ENCODE results near the gene TMEM271. TPM values are rescaled to one million over a fixed set of nuclear protein-coding genes. Genes with fewer than 3 reads are reported as not detected.
A peak's percentile ranks its signal among the peaks of the same experiment; 100 is the strongest.

Gene TMEM271
- total and polyA plus RNA-seq, 9 donors = 0.04 to 0.32 (median 0.08) TPM; not detected in 6

GRCh38 chr4:620201-620600, 44.1 kb upstream of the TMEM271 start:
- no peaks in the 10 kb centered on the region for H3K27me3 ChIP-seq (ENCODE audit: control insufficient read depth, insufficient read depth, low read length)

GRCh38 chr4:617644-618641, 41.8 kb upstream of the TMEM271 start:
- no peaks in the 10 kb centered on the region for H3K27me3 ChIP-seq (ENCODE audit: control insufficient read depth, insufficient read depth, low read length)
- H3K4me3 ChIP-seq (ENCODE audit: low read length) = no peak overlapping the region
- no peaks in the 10 kb centered on the region for H3K9me3 ChIP-seq (replicated peaks; ENCODE audit: control insufficient read depth, low read depth, low read length)
- H3K4me1 ChIP-seq (ENCODE audit: control insufficient read depth, insufficient read depth, low read length) = no peaks in the 10 kb centered on the region
- no peak for DNase-seq
- no peaks in the 10 kb centered on the region for H3K36me3 ChIP-seq (ENCODE audit: control insufficient read depth, insufficient read depth, low read length)
- WGBS (ENCODE audit: insufficient coverage) = 66% methylated on average over 13 of the region's 18 CpGs
- no peak overlapping the region for H3K27ac ChIP-seq (ENCODE audit: low read length)

More at GRCh38 chr4:620201-620600, 44.1 kb upstream of the TMEM271 start:
- Histone ChIP-seq H3K36me3 (ENCODE audit: control insufficient read depth, insufficient read depth, low read length) (no peaks in the 10 kb centered on the region), H3K4me1 (ENCODE audit: control insufficient read depth, insufficient read depth, low read length) (no peaks in the 10 kb centered on the region), H3K4me3 (ENCODE audit: low read length) (no peak overlapping the region), H3K9me3 (replicated peaks; ENCODE audit: control insufficient read depth, low read depth, low read length) (no peaks in the 10 kb centered on the region), H3K27ac (ENCODE audit: low read length) (no peak overlapping the region)
- WGBS (ENCODE audit: insufficient coverage) = 74% methylated on average over 11 of the region's 11 CpGs
- no peak for DNase-seq

GRCh38 chr4:616911-617643, 41.0 kb upstream of the TMEM271 start:
- Histone ChIP-seq H3K9me3 (replicated peaks; ENCODE audit: control insufficient read depth, low read depth, low read length) (no peaks in the 10 kb centered on the region), H3K36me3 (ENCODE audit: control insufficient read depth, insufficient read depth, low read length) (no peaks in the 10 kb centered on the region), H3K27me3 (ENCODE audit: control insufficient read depth, insufficient read depth, low read length) (no peaks in the 10 kb centered on the region), H3K4me3 (ENCODE audit: low read length) (no peak overlapping the region), H3K27ac (ENCODE audit: low read length) (no peak overlapping the region), H3K4me1 (ENCODE audit: control insufficient read depth, insufficient read depth, low read length) (no peaks in the 10 kb centered on the region)
- WGBS (ENCODE audit: insufficient coverage) = 87% methylated on average over 19 of the region's 27 CpGs
- no peak for DNase-seq

- WGBS (ENCODE audit: insufficient coverage) = 67% methylated on average over 1 of the region's 1 CpG
- Histone ChIP-seq H3K4me3 (ENCODE audit: low read length) (no peak overlapping the region), H3K36me3 (ENCODE audit: control insufficient read depth, insufficient read depth, low read length) (no peaks in the 10 kb centered on the region), H3K27ac (ENCODE audit: low read length) (no peak overlapping the region), H3K9me3 (replicated peaks; ENCODE audit: control insufficient read depth, low read depth, low read length) (no peaks in the 10 kb centered on the region), H3K27me3 (ENCODE audit: control insufficient read depth, insufficient read depth, low read length) (no peaks in the 10 kb centered on the region), H3K4me1 (ENCODE audit: control insufficient read depth, insufficient read depth, low read length) (no peaks in the 10 kb centered on the region)
- DNase-seq = no peak
Observed at GRCh38 chr4:616091-616490, 40.0 kb upstream of the TMEM271 start.

GRCh38 chr4:613126-613525, 37.0 kb upstream of the TMEM271 start:
- Histone ChIP-seq H3K4me3 (ENCODE audit: low read length) (no peak overlapping the region), H3K9me3 (replicated peaks; ENCODE audit: control insufficient read depth, low read depth, low read length) (no peaks in the 10 kb centered on the region), H3K4me1 (ENCODE audit: control insufficient read depth, insufficient read depth, low read length) (no peaks in the 10 kb centered on the region), H3K36me3 (ENCODE audit: control insufficient read depth, insufficient read depth, low read length) (no peaks in the 10 kb centered on the region), H3K27me3 (ENCODE audit: control insufficient read depth, insufficient read depth, low read length) (peaks cover 2% of the 10 kb centered on the region), H3K27ac (ENCODE audit: low read length) (no peak overlapping the region)
- no peak for DNase-seq
- WGBS (ENCODE audit: insufficient coverage) = 100% methylated on average over 4 of the region's 9 CpGs

GRCh38 chr4:612749-613125, 36.6 kb upstream of the TMEM271 start:
- Histone ChIP-seq H3K27me3 (ENCODE audit: control insufficient read depth, insufficient read depth, low read length) (peaks cover 2% of the 10 kb centered on the region), H3K9me3 (replicated peaks; ENCODE audit: control insufficient read depth, low read depth, low read length) (no peaks in the 10 kb centered on the region), H3K36me3 (ENCODE audit: control insufficient read depth, insufficient read depth, low read length) (no peaks in the 10 kb centered on the region), H3K27ac (ENCODE audit: low read length) (no peak overlapping the region), H3K4me1 (ENCODE audit: control insufficient read depth, insufficient read depth, low read length) (no peaks in the 10 kb centered on the region), H3K4me3 (ENCODE audit: low read length) (no peak overlapping the region)
- WGBS (ENCODE audit: insufficient coverage) = 87% methylated on average over 7 of the region's 7 CpGs
- DNase-seq = no peak

- H3K27ac ChIP-seq (ENCODE audit: low read length) = no peak overlapping the region
- no peak overlapping the region for H3K4me3 ChIP-seq (ENCODE audit: low read length)
- H3K36me3 ChIP-seq (ENCODE audit: control insufficient read depth, insufficient read depth, low read length) = no peaks in the 10 kb centered on the region
- no peaks in the 10 kb centered on the region for H3K4me1 ChIP-seq (ENCODE audit: control insufficient read depth, insufficient read depth, low read length)
- no peak for DNase-seq
- no peaks in the 10 kb centered on the region for H3K9me3 ChIP-seq (replicated peaks; ENCODE audit: control insufficient read depth, low read depth, low read length)
- H3K27me3 ChIP-seq (ENCODE audit: control insufficient read depth, insufficient read depth, low read length) = peaks cover 2% of the 10 kb centered on the region
- 76% methylated on average over 22 of the region's 22 CpGs for WGBS (ENCODE audit: insufficient coverage)
Observed at GRCh38 chr4:612052-612748, 36.1 kb upstream of the TMEM271 start.

GRCh38 chr4:610411-611261, 34.5 kb upstream of the TMEM271 start:
- no peak overlapping the region for H3K27ac ChIP-seq (ENCODE audit: low read length)
- WGBS (ENCODE audit: insufficient coverage) = 45% methylated on average over 9 of the region's 10 CpGs
- no peaks in the 10 kb centered on the region for H3K4me1 ChIP-seq (ENCODE audit: control insufficient read depth, insufficient read depth, low read length)
- peaks cover 2% of the 10 kb centered on the region for H3K27me3 ChIP-seq (ENCODE audit: control insufficient read depth, insufficient read depth, low read length)
- H3K4me3 ChIP-seq (ENCODE audit: low read length) = no peak overlapping the region
- no peaks in the 10 kb centered on the region for H3K9me3 ChIP-seq (replicated peaks; ENCODE audit: control insufficient read depth, low read depth, low read length)
- peak; percentile 60 for DNase-seq
- no peaks in the 10 kb centered on the region for H3K36me3 ChIP-seq (ENCODE audit: control insufficient read depth, insufficient read depth, low read length)

GRCh38 chr4:609400-610050, 33.4 kb upstream of the TMEM271 start:
- Histone ChIP-seq H3K9me3 (replicated peaks; ENCODE audit: control insufficient read depth, low read depth, low read length) (no peaks in the 10 kb centered on the region), H3K36me3 (ENCODE audit: control insufficient read depth, insufficient read depth, low read length) (no peaks in the 10 kb centered on the region), H3K27ac (ENCODE audit: low read length) (no peak overlapping the region), H3K4me3 (ENCODE audit: low read length) (no peak overlapping the region), H3K27me3 (ENCODE audit: control insufficient read depth, insufficient read depth, low read length) (peaks cover 2% of the 10 kb centered on the region), H3K4me1 (ENCODE audit: control insufficient read depth, insufficient read depth, low read length) (no peaks in the 10 kb centered on the region)
- DNase-seq = no peak
- 73% methylated on average over 7 of the region's 8 CpGs for WGBS (ENCODE audit: insufficient coverage)
